T follicular helper cell (primary cell): ENCODE data around the gene VAC14.
A peak's percentile ranks its signal among the peaks of the same experiment; 100 is the strongest.

Source experiments
- DNase-seq: peaks from one replicate; pipeline ENCODE4 v3.0.0-alpha.2; 2020; ENCODE audit warnings: low read depth

VAC14 gene

GRCh38 chr16:70661918-70662641 is 138.9 kb downstream of the VAC14 start:
- no peak for DNase-seq

GRCh38 chr16:70661534-70661917 is 139.4 kb downstream of the VAC14 start:
- no peak for DNase-seq

- DNase-seq = no peak
Observed at GRCh38 chr16:70660672-70661350, 140.1 kb downstream of the VAC14 start.

- DNase-seq = no peak
Observed at GRCh38 chr16:70659953-70660671, 140.8 kb downstream of the VAC14 start.

GRCh38 chr16:70659546-70659945 is 141.4 kb downstream of the VAC14 start:
- DNase-seq = no peak

GRCh38 chr16:70658921-70659320 is 142.0 kb downstream of the VAC14 start:
- DNase-seq = no peak

- DNase-seq = no peak
Observed at GRCh38 chr16:70657956-70658355, 143.0 kb downstream of the VAC14 start.

GRCh38 chr16:70656712-70657263 is 144.2 kb downstream of the VAC14 start:
- no peak for DNase-seq

GRCh38 chr16:70656065-70656711 is 144.8 kb downstream of the VAC14 start:
- no peak for DNase-seq

- DNase-seq = peak; percentile 61
Observed at GRCh38 chr16:70653809-70654771, 146.9 kb downstream of the VAC14 start.

GRCh38 chr16:70653406-70653805 is 147.6 kb downstream of the VAC14 start:
- no peak for DNase-seq

- DNase-seq = no peak
Observed at GRCh38 chr16:70652322-70652721, 148.6 kb downstream of the VAC14 start.

GRCh38 chr16:70651524-70651923 is 149.4 kb downstream of the VAC14 start:
- DNase-seq = no peak

- no peak for DNase-seq
Observed at GRCh38 chr16:70650216-70650615, 150.7 kb downstream of the VAC14 start.

GRCh38 chr16:70649300-70649699 is 151.7 kb downstream of the VAC14 start:
- no peak for DNase-seq

- no peak for DNase-seq
Observed at GRCh38 chr16:70648606-70649005, 152.4 kb downstream of the VAC14 start.

GRCh38 chr16:70647441-70648359 is 153.3 kb downstream of the VAC14 start:
- DNase-seq = no peak

- DNase-seq = no peak
Observed at GRCh38 chr16:70646260-70647241, 154.4 kb downstream of the VAC14 start, which contains the start of gene IL34. TSS of gene IL34 (plus strand) at chr16:70646559. CDS start at chr16:70646948, 389 bp downstream.
